ENCODE data around the gene DOCK10.

DOCK10 gene

GRCh38 chr2:225076125-225076524 is 33.9 kb upstream of the DOCK10 start:
- TF ChIP-seq MYC (IDR thresholded peaks at IDR 0.05; ENCODE audit: low read depth, low read length) (no peak), CTCF (IDR thresholded peaks at IDR 0.05; ENCODE audit: low read depth, low read length) (no peak), POLR2A (IDR thresholded peaks at IDR 0.05; ENCODE audit: extremely low read depth, insufficient read length) (no peak)
- TF ChIP-seq, protein P1, sequence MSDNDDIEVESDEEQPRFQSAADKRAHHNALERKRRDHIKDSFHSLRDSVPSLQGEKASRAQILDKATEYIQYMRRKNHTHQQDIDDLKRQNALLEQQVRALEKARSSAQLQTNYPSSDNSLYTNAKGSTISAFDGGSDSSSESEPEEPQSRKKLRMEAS (IDR thresholded peaks at IDR 0.05; ENCODE audit: low read depth, low read length) = no peak
- no peak for DNase-seq (ENCODE audit: low read depth)
- no peak overlapping the region for H3K4me3 ChIP-seq (ENCODE audit: low read depth, low read length)

DNA sequence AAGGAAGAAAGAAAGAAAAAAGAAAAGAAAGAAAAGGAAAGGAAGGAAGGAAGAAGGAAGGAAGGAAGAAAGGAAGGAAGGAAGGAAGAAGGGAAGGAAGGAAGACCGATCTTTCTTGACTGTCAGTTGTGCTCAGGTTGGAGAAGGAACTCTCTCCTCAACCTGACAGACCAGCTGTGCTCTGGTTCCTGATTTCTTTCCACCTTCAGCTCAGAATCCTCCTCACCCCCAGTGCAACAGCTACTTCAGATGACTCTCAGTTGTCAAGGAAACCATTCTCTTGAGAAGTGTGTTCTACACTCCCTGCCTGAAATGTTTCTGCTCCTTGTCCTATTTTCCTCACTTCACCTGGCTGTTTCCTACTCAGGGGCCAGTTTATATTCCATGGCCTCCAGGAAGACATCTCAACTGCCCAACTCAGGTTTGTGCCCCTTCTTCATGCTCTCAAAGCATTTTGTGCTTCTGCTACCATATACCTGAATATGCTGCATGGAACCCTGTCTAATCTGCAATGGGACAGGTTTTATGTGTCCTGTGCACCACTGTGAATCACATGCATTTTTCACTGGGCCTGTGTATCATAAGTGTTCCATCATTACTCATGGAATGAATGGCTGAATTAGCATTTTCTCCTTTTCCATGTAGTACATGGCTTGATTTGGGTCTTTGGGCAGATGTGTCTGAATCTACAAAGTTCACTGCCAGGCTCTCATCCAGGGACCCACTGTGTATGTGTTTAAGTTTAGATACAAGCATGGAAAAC is 32.8 kb upstream of the DOCK10 start:
- no peak overlapping the region for H3K4me3 ChIP-seq (ENCODE audit: low read depth, low read length)
- no peak for DNase-seq (ENCODE audit: low read depth)
- TF ChIP-seq, protein P1 (IDR thresholded peaks at IDR 0.05; ENCODE audit: low read depth, low read length) = no peak
- TF ChIP-seq CTCF (IDR thresholded peaks at IDR 0.05; ENCODE audit: low read depth, low read length) (no peak), POLR2A (IDR thresholded peaks at IDR 0.05; ENCODE audit: extremely low read depth, insufficient read length) (no peak)

GRCh38 chr2:225074366-225074765 is 32.1 kb upstream of the DOCK10 start:
- DNase-seq (ENCODE audit: low read depth) = no peak
- no peak for TF ChIP-seq POLR2A (IDR thresholded peaks at IDR 0.05; ENCODE audit: extremely low read depth, insufficient read length)

DNA sequence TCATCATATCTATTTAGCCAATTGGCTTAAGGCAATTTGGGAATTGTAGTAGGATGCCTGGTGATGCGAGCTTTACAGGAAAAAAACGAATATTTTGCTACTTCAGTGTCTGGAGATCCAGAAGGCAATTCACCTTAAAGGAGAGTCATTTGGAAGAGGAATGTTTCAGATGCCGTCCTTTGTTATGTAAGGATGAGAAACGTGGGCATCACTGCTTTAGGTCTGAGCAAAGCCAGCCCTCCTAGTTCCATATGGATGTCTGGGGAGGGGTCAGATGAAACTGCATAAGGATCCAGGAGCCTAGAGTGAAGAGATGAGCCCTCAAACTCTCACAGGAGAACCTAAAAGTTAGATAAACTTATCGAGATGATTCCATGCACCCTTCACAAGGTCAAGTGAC is 30.9 kb upstream of the DOCK10 start:
- no peak overlapping the region for H3K4me3 ChIP-seq (ENCODE audit: low read depth, low read length)
- no peak for DNase-seq (ENCODE audit: low read depth)
- TF ChIP-seq, protein P1 (IDR thresholded peaks at IDR 0.05; ENCODE audit: low read depth, low read length) = no peak
- TF ChIP-seq CTCF (IDR thresholded peaks at IDR 0.05; ENCODE audit: low read depth, low read length) (no peak), MYC (IDR thresholded peaks at IDR 0.05; ENCODE audit: low read depth, low read length) (no peak), POLR2A (IDR thresholded peaks at IDR 0.05; ENCODE audit: extremely low read depth, insufficient read length) (no peak)

More at GRCh38 chr2:225074366-225074765, 32.1 kb upstream of the DOCK10 start:
- no peak overlapping the region for H3K4me3 ChIP-seq (ENCODE audit: low read depth, low read length)

GRCh38 chr2:225072444-225072843 is 30.2 kb upstream of the DOCK10 start:
- no peak overlapping the region for H3K4me3 ChIP-seq (ENCODE audit: low read depth, low read length)
- TF ChIP-seq, protein P1 (IDR thresholded peaks at IDR 0.05; ENCODE audit: low read depth, low read length) = no peak
- TF ChIP-seq POLR2A (IDR thresholded peaks at IDR 0.05; ENCODE audit: extremely low read depth, insufficient read length) = no peak
- no peak for TF ChIP-seq CTCF (IDR thresholded peaks at IDR 0.05; ENCODE audit: low read depth, low read length)
- TF ChIP-seq MYC (IDR thresholded peaks at IDR 0.05; ENCODE audit: low read depth, low read length) = no peak
- DNase-seq (ENCODE audit: low read depth) = no peak

- H3K4me3 ChIP-seq (ENCODE audit: low read depth, low read length) = no peak overlapping the region
- DNase-seq (ENCODE audit: low read depth) = no peak
- no peak for TF ChIP-seq POLR2A (IDR thresholded peaks at IDR 0.05; ENCODE audit: extremely low read depth, insufficient read length)
- TF ChIP-seq, protein P1 (IDR thresholded peaks at IDR 0.05; ENCODE audit: low read depth, low read length) = no peak
- no peak for TF ChIP-seq MYC (IDR thresholded peaks at IDR 0.05; ENCODE audit: low read depth, low read length)
Observed at GRCh38 chr2:225070811-225071210, 28.5 kb upstream of the DOCK10 start.
